SK-N-SH (cell line): ENCODE measurements around the gene NOL7. TPM values are rescaled to one million over a fixed set of nuclear protein-coding genes. Genes with fewer than 3 reads are reported as not detected.

Experiments used
- CTCF ChIA-PET: fragments of 300-600, 350-600 bp; formaldehyde crosslinking; extraction: SDS; loops from one replicate; lab custom pipeline; 2021; lab: Yijun Ruan, JAX
- POLR2A ChIA-PET: fragments of 350-600 bp; sonication (Branson Sonifier 250); formaldehyde crosslinking; extraction: SDS; loops from one replicate; lab custom pipeline; 2020; ENCODE audit warnings: antibody characterized with exemption, inconsistent platforms; lab: Yijun Ruan, JAX
- DNase-seq: peaks from one replicate; pipeline ENCODE4 v3.0.0; 2012
- H2AFZ ChIP-seq: fragments of 200-600 bp; sonication (generic); 2 replicates; pipeline ENCODE4 v1.8.1; 2016; ENCODE audit warnings: antibody characterized with exemption, mild to moderate bottlenecking, low read depth
- H3F3A ChIP-seq: fragments of 200-600 bp; sonication (generic); replicated peaks from 2 replicates; pipeline ENCODE3; 2016; ENCODE audit warnings: antibody characterized with exemption, mild to moderate bottlenecking; ENCODE audit not compliant: insufficient read depth
- H3K27ac ChIP-seq, 2 experiments: fragments of 200-500 bp in 1 of 2; fragments of 200-600 bp in 1 of 2; sonication (Bioruptor generic) in 1 of 2; sonication (generic), shearing (Covaris generic) in 1 of 2; 2 replicates each; pipeline versions ENCODE4 v1.5.1 to v1.6.1; 2014 to 2016; ENCODE audit warnings: low read depth in 2 of 2, inconsistent platforms in 1 of 2, low read length in 1 of 2, mild to moderate bottlenecking in 1 of 2, mixed read lengths in 1 of 2
- H3K27me3 ChIP-seq: fragments of 200-600 bp; sonication (generic), shearing (Covaris generic); 2 replicates; pipeline ENCODE4 v1.6.1; 2016; ENCODE audit warnings: mixed run types; ENCODE audit not compliant: insufficient read depth
- H3K36me3 ChIP-seq, 2 experiments: fragments of 200-500 bp in 1 of 2; fragments of 200-600 bp in 1 of 2; sonication (Bioruptor generic) in 1 of 2; sonication (generic) in 1 of 2; replicated peaks in 1 of 2; 2 replicates each; pipeline versions ENCODE3 to v1.5.1; 2014 to 2016; ENCODE audit warnings: low read length in 1 of 2, mild to moderate bottlenecking in 1 of 2; ENCODE audit not compliant: insufficient read depth in 2 of 2, control insufficient read depth in 1 of 2
- H3K4me1 ChIP-seq, 2 experiments: fragments of 200-500 bp in 1 of 2; fragments of 200-600 bp in 1 of 2; sonication (Bioruptor generic) in 1 of 2; sonication (generic), shearing (Covaris generic) in 1 of 2; 2 replicates each; pipeline versions ENCODE4 v1.5.1 to v1.6.1; 2014 to 2016; ENCODE audit warnings: low read depth in 1 of 2, low read length in 1 of 2, mixed run types in 1 of 2; ENCODE audit not compliant: insufficient read depth in 2 of 2, control insufficient read depth in 1 of 2
- H3K4me2 ChIP-seq: fragments of 200-600 bp; sonication (generic), shearing (Covaris generic); 2 replicates; pipeline ENCODE4 v1.6.1; 2017; ENCODE audit warnings: mixed run types
- H3K4me3 ChIP-seq, 2 experiments: fragments of 200-500 bp in 1 of 2; fragments of 200-600 bp in 1 of 2; sonication (Bioruptor generic) in 1 of 2; sonication (generic), shearing (Covaris generic) in 1 of 2; 2 replicates each; pipeline versions ENCODE4 v1.5.1 to v1.8.1; 2014 to 2016; ENCODE audit warnings: low read depth in 2 of 2, inconsistent platforms in 1 of 2, low read length in 1 of 2, mild to moderate bottlenecking in 1 of 2, mixed read lengths in 1 of 2, moderate library complexity in 1 of 2
- H3K79me2 ChIP-seq: fragments of 200-600 bp; sonication (generic); 2 replicates; pipeline ENCODE4 v1.8.1; 2017; ENCODE audit warnings: mild to moderate bottlenecking; ENCODE audit not compliant: insufficient read depth
- H3K9ac ChIP-seq: fragments of 200-600 bp; sonication (generic); 2 replicates; pipeline ENCODE4 v1.6.1; 2017; ENCODE audit warnings: mixed run types
- H3K9me2 ChIP-seq: fragments of 200-600 bp; sonication (generic); 2 replicates; pipeline ENCODE4 v1.6.1; 2017; ENCODE audit warnings: mixed run types
- H3K9me3 ChIP-seq: fragments of 200-600 bp; sonication (generic); 2 replicates; pipeline ENCODE4 v1.6.1; 2017; ENCODE audit warnings: mixed run types, mild to moderate bottlenecking, moderate library complexity
- H4K20me1 ChIP-seq: fragments of 200-600 bp; sonication (generic); 2 replicates; pipeline ENCODE4 v1.6.1; 2017; ENCODE audit warnings: mild to moderate bottlenecking, mixed run types; ENCODE audit not compliant: insufficient read depth
- ELF1 ChIP-seq: IDR thresholded peaks from 2 replicates; pipeline ENCODE4 v1.4.0; 2012
- EP300 ChIP-seq, 2 experiments: IDR thresholded peaks; 2 replicates each; pipeline versions ENCODE4 v1.4.0 to v1.6.1; 2012; ENCODE audit warnings: borderline replicate concordance in 1 of 2, low read depth in 1 of 2, low read length in 1 of 2
- FOXJ3 ChIP-seq: sonication (generic); formaldehyde crosslinking; IDR thresholded peaks from 2 replicates; pipeline ENCODE4 v1.5.1; 2020; ENCODE audit warnings: mild to moderate bottlenecking, missing genetic modification reagents
- FOXM1 ChIP-seq: IDR thresholded peaks from 2 replicates; pipeline ENCODE4 v1.4.0; 2012; ENCODE audit warnings: low read depth, mild to moderate bottlenecking
- GATA2 ChIP-seq: sonication (generic); formaldehyde crosslinking; IDR thresholded peaks from 2 replicates; pipeline ENCODE4 v1.5.0; 2020; ENCODE audit warnings: mild to moderate bottlenecking, missing genetic modification reagents
- MAX ChIP-seq: IDR thresholded peaks from 2 replicates; pipeline ENCODE4 v1.4.0; 2012; ENCODE audit warnings: low read depth
- MEF2A ChIP-seq: IDR thresholded peaks from 2 replicates; pipeline ENCODE4 v1.4.0; 2012; ENCODE audit warnings: low read depth, borderline replicate concordance
- MXI1 ChIP-seq: IDR thresholded peaks from 2 replicates; pipeline ENCODE4 v1.6.1; 2012; ENCODE audit warnings: mild to moderate bottlenecking, low read depth, low read length, improper control_type of control experiment
- NFIC ChIP-seq: IDR thresholded peaks from 2 replicates; pipeline ENCODE4 v1.4.0; 2012; ENCODE audit warnings: borderline replicate concordance
- NRF1 ChIP-seq: IDR thresholded peaks from 2 replicates; pipeline ENCODE4 v1.6.1; 2012; ENCODE audit warnings: low read depth, mild to moderate bottlenecking, low read length
- PBX3 ChIP-seq: IDR thresholded peaks from 2 replicates; pipeline ENCODE4; 2012
- POLR2AphosphoS5 ChIP-seq: IDR thresholded peaks from 2 replicates; pipeline ENCODE4 v1.6.1; 2012; ENCODE audit warnings: low read depth, low read length
- RAD21 ChIP-seq: IDR thresholded peaks from 2 replicates; pipeline ENCODE4 v1.6.1; 2012; ENCODE audit warnings: mild to moderate bottlenecking, low read length
- RCOR1 ChIP-seq: fragments of 150-350 bp; IDR thresholded peaks from 2 replicates; pipeline ENCODE4 v1.6.1; 2017; ENCODE audit warnings: antibody characterized with exemption, low read length
- RFX5 ChIP-seq: IDR thresholded peaks from 2 replicates; pipeline ENCODE4 v1.6.1; 2012; ENCODE audit warnings: mild to moderate bottlenecking, improper control_type of control experiment, low read length
- RXRA ChIP-seq: IDR thresholded peaks from 2 replicates; pipeline ENCODE4 v1.4.0; 2012; ENCODE audit warnings: low read depth, mild to moderate bottlenecking, borderline replicate concordance
- SMC3 ChIP-seq: IDR thresholded peaks from 2 replicates; pipeline ENCODE4 v1.6.1; 2012; ENCODE audit warnings: low read depth, low read length, improper control_type of control experiment
- TAF1 ChIP-seq: IDR thresholded peaks from 2 replicates; pipeline ENCODE4 v1.6.1; 2012; ENCODE audit warnings: low read depth, mild to moderate bottlenecking, low read length, moderate library complexity, borderline replicate concordance
- TCF12 ChIP-seq: IDR thresholded peaks from 2 replicates; pipeline ENCODE4 v1.4.0; 2012
- TEAD4 ChIP-seq: IDR thresholded peaks from 2 replicates; pipeline ENCODE4 v1.4.0; 2012; ENCODE audit warnings: mild to moderate bottlenecking, borderline replicate concordance; ENCODE audit not compliant: insufficient read depth
- USF2 ChIP-seq: fragments of 150-350 bp; IDR thresholded peaks from 2 replicates; pipeline ENCODE4 v1.6.1; 2017; ENCODE audit warnings: antibody characterized with exemption, low read length, low read depth, borderline replicate concordance
- YY1 ChIP-seq: IDR thresholded peaks from 2 replicates; pipeline ENCODE4 v1.4.0; 2012; ENCODE audit warnings: low read depth, mild to moderate bottlenecking
- WGBS: methylation state at CpG from one replicate; pipeline ENCODE4 v1.1.6; 2017; ENCODE audit warnings: low lambda C conversion rate; 5-methylcytosine and 5-hydroxymethylcytosine counted together
- polyA plus RNA-seq, 3 experiments: library from polyadenylated mRNA; depleted of rRNA; stranded (reverse); fragments of >200 nt; gene quantifications; 2 replicates each; pipeline ENCODE4 v1.2.3, GENCODE V29; 2012

NOL7 gene
- polyA plus RNA-seq, 1 of the 3 experiments (the other 2 are of a cell fraction): 103 TPM

- Histone ChIP-seq H3K79me2 (no peaks in the 10 kb centered on the region; the same call in 1 of the 2 replicates), H4K20me1 (no peaks in the 10 kb centered on the region), H3K4me3 (no peak overlapping the region), H3K4me2 (no peak overlapping the region), H3K9me2 (no peaks in the 10 kb centered on the region), H3K36me3 (peaks cover 0 to 3% of the 10 kb centered on the region in 2 experiments), H2AFZ (no peak overlapping the region), H3F3A (peaks cover 8% of the 10 kb centered on the region), H3K9me3 (no peaks in the 10 kb centered on the region), H3K4me1 (peaks cover 0 to 7% of the 10 kb centered on the region in 2 experiments; a peak in 1 of 4 replicates), H3K9ac (no peak overlapping the region), H3K27me3 (peaks cover 4% of the 10 kb centered on the region; the same call in 1 of the 2 replicates), H3K27ac (no peak overlapping the region)
- POLR2A ChIA-PET: no interaction called here
- no peak for TF ChIP-seq USF2
- TF ChIP-seq YY1: no peak
- no peak for TF ChIP-seq TEAD4
- TF ChIP-seq MEF2A: no peak
- TF ChIP-seq EP300 (IDR thresholded peaks at IDR 0.05; ENCODE audit: borderline replicate concordance in 1 of 2, low read depth in 1 of 2, low read length in 1 of 2): no peak
- no peak for TF ChIP-seq ELF1
- TF ChIP-seq NRF1: no peak
- TF ChIP-seq POLR2AphosphoS5: no peak
- no peak for TF ChIP-seq FOXM1
- TF ChIP-seq RAD21: no peak
- no peak for TF ChIP-seq NFIC
- no peak for TF ChIP-seq FOXJ3 (CRISPR knock-in tag)
- CTCF ChIA-PET: interaction anchor here (1.7 kb wide), 1 partner anchor 46 kb away, joined by 5 read pairs; the partner anchor contains the start of gene NOL7
- DNase-seq: no peak
- WGBS: 78% methylated on average over 5 of the region's 5 CpGs
Observed at GRCh38 chr6:13568970-13569369, 46.2 kb upstream of the NOL7 start.

GRCh38 chr6:13572240-13572639 lies 42.9 kb upstream of the NOL7 start:
- DNase-seq: no peak
- TF ChIP-seq RFX5 (no peak), MAX (no peak), FOXJ3 (CRISPR knock-in tag) (no peak), NFIC (no peak), MXI1 (no peak), RCOR1 (no peak), SMC3 (no peak), ELF1 (no peak), RXRA (no peak), TCF12 (no peak), RAD21 (no peak), TAF1 (no peak), PBX3 (no peak), GATA2 (CRISPR knock-in tag) (no peak), MEF2A (no peak)
- peaks cover 0 to 7% of the 10 kb centered on the region in 2 experiments; a peak in 2 of 4 replicates for H3K4me1 ChIP-seq
- H2AFZ ChIP-seq: no peak overlapping the region
- no peaks in the 10 kb centered on the region for H4K20me1 ChIP-seq
- ChIA-PET POLR2A (no interaction called here), CTCF (interaction anchor here (0.6 to 6.0 kb wide), 4 partner anchors 8 to 62 kb away, joined by 3 to 48 read pairs (median 34); partner anchors contain the start of gene NOL7)
- WGBS: 89% methylated on average over 7 of the region's 7 CpGs
- no peaks in the 10 kb centered on the region for H3K9me3 ChIP-seq
- H3K27ac ChIP-seq: no peak overlapping the region
- H3K4me3 ChIP-seq: no peak overlapping the region
- H3K9ac ChIP-seq: no peak overlapping the region
- H3K4me2 ChIP-seq: no peak overlapping the region
- no peaks in the 10 kb centered on the region for H3K9me2 ChIP-seq
- H3K79me2 ChIP-seq: peaks cover 8% of the 10 kb centered on the region; the same call in 1 of the 2 replicates
- H3K27me3 ChIP-seq: no peaks in the 10 kb centered on the region
- peaks cover 19% of the 10 kb centered on the region for H3F3A ChIP-seq
- peaks cover 3 to 8% of the 10 kb centered on the region in 2 experiments for H3K36me3 ChIP-seq
